Fibroblast of the aortic adventitia (primary cell): ENCODE data around the gene TRAF3. TPM values are rescaled to one million over a fixed set of nuclear protein-coding genes. Genes with fewer than 3 reads are reported as not detected.
A peak's percentile ranks its signal among the peaks of the same experiment; 100 is the strongest.

Experiments used
- DNase-seq: peaks from one replicate; pipeline ENCODE4 v3.0.0-alpha.2; 2010; ENCODE audit warnings: low read depth
- H3K4me3 ChIP-seq: 2 replicates; pipeline ENCODE4 v1.5.1; 2011; ENCODE audit warnings: low read depth, mild to moderate bottlenecking, control low read depth, low read length, moderate library complexity
- CTCF ChIP-seq: IDR thresholded peaks from 2 replicates; pipeline ENCODE4 v1.5.1; 2011; ENCODE audit warnings: mild to moderate bottlenecking, low read length, control low read depth, inconsistent platforms; ENCODE audit not compliant: insufficient read depth
- total RNA-seq: library from RNA; depleted of rRNA; stranded (reverse); fragments of >200 nt; gene quantifications from 2 replicates; pipeline ENCODE4 v1.2.3, GENCODE V29; 2012; ENCODE audit warnings: low replicate concordance

The TRAF3 gene
- total RNA-seq, 1 donor, result 19.3 TPM

- TF ChIP-seq CTCF, result no peak
- DNase-seq, result no peak
- H3K4me3 ChIP-seq, result peak overlapping the region; percentile 69
Observed at GRCh38 chr14:102777711-102778337, 575 bp downstream of the TRAF3 start.

DNA sequence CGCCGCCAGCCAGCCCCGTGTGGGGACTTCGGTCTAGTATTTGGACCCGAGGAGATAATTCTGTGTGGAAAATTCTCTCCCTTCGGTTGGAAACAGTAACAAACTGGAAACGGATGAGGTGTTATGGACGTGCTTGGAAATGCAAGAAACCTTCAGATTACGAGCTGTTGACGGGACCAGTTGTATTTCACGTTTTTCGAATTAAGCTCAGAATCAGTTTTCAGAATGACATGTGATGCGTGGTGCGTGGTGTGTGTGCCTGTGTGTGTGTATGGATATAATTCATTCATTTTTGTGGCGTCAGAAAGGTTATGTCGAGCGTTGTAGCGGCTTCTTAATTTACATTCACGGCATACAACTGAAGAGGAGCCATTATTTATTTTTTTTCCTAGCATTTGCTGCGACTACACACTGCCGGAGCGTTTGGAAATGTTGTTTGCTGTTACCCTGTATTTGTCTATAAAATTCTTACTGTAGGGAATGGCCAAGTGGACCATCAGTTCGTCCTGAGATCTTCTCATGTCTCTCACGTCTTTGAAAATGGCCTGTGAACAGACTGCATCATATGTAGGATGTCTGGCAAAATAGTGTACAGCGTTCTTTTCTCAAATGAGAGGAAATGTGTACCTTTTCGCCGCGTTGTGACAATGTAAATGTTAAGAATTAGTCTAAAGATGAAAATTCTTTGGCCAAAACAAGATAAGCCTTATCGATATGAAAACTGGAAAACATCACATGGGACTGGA is 1.3 kb downstream of the TRAF3 start:
- peak; percentile 47 for DNase-seq
- peak overlapping the region; percentile 69 for H3K4me3 ChIP-seq
- no peak for TF ChIP-seq CTCF

DNA sequence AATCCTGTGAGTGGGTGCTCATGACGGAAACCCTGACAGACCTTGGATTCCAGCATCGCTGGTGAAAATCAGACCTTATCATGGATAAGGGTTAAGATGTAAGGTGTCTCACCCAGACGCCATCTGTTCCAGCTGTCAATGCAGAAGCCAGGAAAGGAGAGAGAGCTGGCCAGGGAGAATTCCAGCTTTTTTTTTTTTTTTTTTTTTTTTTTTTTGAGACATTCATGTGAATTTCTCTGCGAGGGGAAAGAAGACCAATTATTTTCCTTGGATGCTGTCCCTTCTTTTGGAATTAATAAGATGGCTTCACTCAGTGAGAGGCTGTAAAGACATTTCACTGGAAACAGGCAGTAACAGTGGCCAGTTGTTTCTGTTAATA is 1.8 kb downstream of the TRAF3 start:
- peak overlapping the region; percentile 69 for H3K4me3 ChIP-seq
- peak; percentile 52 for DNase-seq
- TF ChIP-seq CTCF, result no peak

- H3K4me3 ChIP-seq, result peak overlapping the region; percentile 69
- peak; percentile 37 for DNase-seq
- no peak for TF ChIP-seq CTCF
Observed at GRCh38 chr14:102779574-102780315, 2.5 kb downstream of the TRAF3 start.

GRCh38 chr14:102781063-102781462 is 3.8 kb downstream of the TRAF3 start:
- no peak overlapping the region for H3K4me3 ChIP-seq
- DNase-seq, result no peak

DNA sequence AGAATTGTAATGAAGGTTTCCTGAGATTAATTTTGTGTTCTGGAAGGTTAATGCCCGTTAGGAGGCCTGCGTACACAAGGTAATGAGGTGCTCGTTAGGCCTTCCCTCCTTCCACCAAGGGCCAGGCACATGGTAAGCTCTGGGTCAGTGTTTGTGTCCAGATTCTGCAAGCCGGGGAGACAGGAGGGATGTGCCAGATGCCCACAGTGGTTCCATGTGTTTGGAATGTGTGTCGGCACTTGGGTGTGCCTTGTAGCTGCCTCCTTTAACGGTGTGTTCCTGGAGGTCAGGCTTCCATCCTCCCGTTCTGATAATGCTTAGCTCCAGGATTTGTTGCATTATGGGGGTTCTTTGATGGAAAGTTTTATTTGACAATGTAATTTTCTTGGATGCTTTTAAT is 5.7 kb downstream of the TRAF3 start:
- no peak for DNase-seq
- no peak for TF ChIP-seq CTCF
- H3K4me3 ChIP-seq, result no peak overlapping the region

More at GRCh38 chr14:102781063-102781462, 3.8 kb downstream of the TRAF3 start:
- TF ChIP-seq CTCF, result no peak
